ACHN (cell line): ENCODE data around the gene MRPS11.
"Not testable (repeated sequence)": the region's sequence is repeated elsewhere in the genome, so short reads cannot be mapped to it uniquely, and the experiment has no call there.

Experiments
- DNase-seq: peaks from one replicate; pipeline ENCODE4 v3.0.0-alpha.2; 2015
- in situ Hi-C: cut with HindIII; loops from 2 replicates; pipeline ENCODE4 v1.10.0; 2017; ENCODE audit warnings: low sequenced_read_pairs, low pct_ligation_motif_present, low pct_unique_long_range_greater_than_20kb

The MRPS11 gene

GRCh38 chr15:88467073-88467934, at the start of gene MRPS11, which contains the start of gene MRPL46:
MRPS11 (plus strand) TSS chr15:88467708; CDS start chr15:88467718, 10 bp downstream.
MRPL46 (minus strand) TSS chr15:88467388; CDS start chr15:88467377, 11 bp downstream.
- in situ Hi-C loops, result no loop called here
- DNase-seq, result peak; percentile 86

GRCh38 chr15:88419830-88420229, 47.7 kb upstream of the MRPS11 start:
- in situ Hi-C loops, result no loop called here
- DNase-seq, result no peak

- DNase-seq, result no peak
- in situ Hi-C loops, result no loop called here
Measured at GRCh38 chr15:88423331-88423730, 44.2 kb upstream of the MRPS11 start.

- no peak for DNase-seq
- in situ Hi-C loops, result no loop called here
Measured at GRCh38 chr15:88426304-88426703, 41.2 kb upstream of the MRPS11 start.

GRCh38 chr15:88428053-88428452, 39.5 kb upstream of the MRPS11 start:
- DNase-seq, result no peak
- in situ Hi-C loops, result no loop called here

- no peak for DNase-seq
Measured at GRCh38 chr15:88428805-88429605, 38.5 kb upstream of the MRPS11 start.

GRCh38 chr15:88430051-88430450, 37.5 kb upstream of the MRPS11 start:
- in situ Hi-C loops, result no loop called here
- DNase-seq, result no peak

More at GRCh38 chr15:88428805-88429605, 38.5 kb upstream of the MRPS11 start:
- in situ Hi-C loops, result no loop called here

GRCh38 chr15:88431441-88431840, 36.1 kb upstream of the MRPS11 start:
- in situ Hi-C loops, result no loop called here
- DNase-seq, result no peak

GRCh38 chr15:88433046-88433685, 34.3 kb upstream of the MRPS11 start:
- in situ Hi-C loops, result no loop called here
- DNase-seq, result no peak

- DNase-seq, in situ Hi-C loops: not testable (repeated sequence)
Measured at GRCh38 chr15:88434106-88434505, 33.4 kb upstream of the MRPS11 start.

GRCh38 chr15:88438181-88438580, 29.3 kb upstream of the MRPS11 start:
- in situ Hi-C loops, result no loop called here
- no peak for DNase-seq

- DNase-seq, result peak; percentile 23
- in situ Hi-C loops, result no loop called here
Measured at GRCh38 chr15:88440021-88440420, 27.5 kb upstream of the MRPS11 start.

GRCh38 chr15:88441076-88441730, 26.3 kb upstream of the MRPS11 start:
- DNase-seq, result no peak
- in situ Hi-C loops, result no loop called here

- in situ Hi-C loops, result no loop called here
- DNase-seq, result no peak
Measured at GRCh38 chr15:88447206-88447605, 20.3 kb upstream of the MRPS11 start.

GRCh38 chr15:88447741-88448140, 19.8 kb upstream of the MRPS11 start:
- in situ Hi-C loops, result no loop called here
- DNase-seq, result no peak

- no peak for DNase-seq
- in situ Hi-C loops, result no loop called here
Measured at GRCh38 chr15:88448991-88449461, 18.5 kb upstream of the MRPS11 start.

GRCh38 chr15:88449581-88449980, 17.9 kb upstream of the MRPS11 start:
- no peak for DNase-seq
- in situ Hi-C loops, result no loop called here

GRCh38 chr15:88450125-88450798, 17.2 kb upstream of the MRPS11 start:
- peak; percentile 62 for DNase-seq
- in situ Hi-C loops, result no loop called here
